ENCODE data around the gene AKTIP. TPM values are rescaled to one million over a fixed set of nuclear protein-coding genes. Genes with fewer than 3 reads are reported as not detected.

The AKTIP gene
- total and polyA plus RNA-seq, 2 of the 4 experiments (the other 2 are of a cell fraction): 17.7 to 19.9 TPM

GRCh38 chr16:53449816-53450517, 53.0 kb downstream of the AKTIP start:
- ChIA-PET POLR2A (ENCODE audit: unreplicated experiment) (no interaction called here), CTCF (no interaction called here)
- WGBS, 2 experiments (ENCODE audit: extremely low coverage in 2 of 2, insufficient read length in 1 of 2): no CpG with 5 or more reads among the region's 4 CpGs
- no peak overlapping the region for H2AFZ ChIP-seq (replicated peaks; ENCODE audit: low read length, poor library complexity)
- H4K91ac ChIP-seq (ENCODE audit: insufficient read depth, low read depth, low read length): no peak overlapping the region
- H3K18ac ChIP-seq (ENCODE audit: low read depth, low read length): no peak overlapping the region
- H2AK5ac ChIP-seq (ENCODE audit: low read depth, low read length): no peak overlapping the region
- no peak overlapping the region for H3K4me3 ChIP-seq (ENCODE audit: insufficient read depth, low read depth, low read length)
- DNase-seq (no peak), ATAC-seq (ENCODE audit: low read depth) (no peak)
- H3K56ac ChIP-seq (ENCODE audit: extremely low read depth, insufficient read depth, low read length): no peak overlapping the region
- no peak overlapping the region for H2BK15ac ChIP-seq (ENCODE audit: low read depth, low read length)
- H3K27me3 ChIP-seq (ENCODE audit: control insufficient read depth, insufficient read depth, low read length): no peaks in the 10 kb centered on the region
- H2BK20ac ChIP-seq (ENCODE audit: low read depth, low read length): no peak overlapping the region
- peaks cover 12% of the 10 kb centered on the region for H3K36me3 ChIP-seq (ENCODE audit: control insufficient read depth, insufficient read depth, low read length)
- no peak overlapping the region for H3K14ac ChIP-seq (replicated peaks; ENCODE audit: low read depth, low read length)
- no peaks in the 10 kb centered on the region for H3K9me1 ChIP-seq (ENCODE audit: insufficient read depth, low read length)
- no peak overlapping the region for H2BK120ac ChIP-seq (ENCODE audit: low read depth, low read length)
- TF ChIP-seq POLR2A (IDR thresholded peaks at IDR 0.05; ENCODE audit: low read depth, low read length): no peak
- no peak for TF ChIP-seq RFX5 (IDR thresholded peaks at IDR 0.05; ENCODE audit: low read depth, low read length)
- no peak for TF ChIP-seq BHLHE40 (IDR thresholded peaks at IDR 0.05; ENCODE audit: low read depth, low read length)
- no peak for TF ChIP-seq RCOR1 (IDR thresholded peaks at IDR 0.05; ENCODE audit: insufficient replicate concordance, low read length)
- TF ChIP-seq NFE2L2 (IDR thresholded peaks at IDR 0.05; ENCODE audit: low read depth, low read length): no peak
- no peak for TF ChIP-seq FOS (IDR thresholded peaks at IDR 0.05; ENCODE audit: low read depth, low read length)
- TF ChIP-seq RAD21 (IDR thresholded peaks at IDR 0.05; ENCODE audit: low read length): no peak
- no peak for TF ChIP-seq CTCF (conservative IDR thresholded peaks at IDR 0.05; ENCODE audit: low read depth, low read length)
- TF ChIP-seq USF2 (IDR thresholded peaks at IDR 0.05; ENCODE audit: low read depth, low read length): no peak
- TF ChIP-seq CHD1 (IDR thresholded peaks at IDR 0.05; ENCODE audit: low read depth, low read length): no peak
- no peak for TF ChIP-seq MXI1 (IDR thresholded peaks at IDR 0.05; ENCODE audit: borderline replicate concordance, low read depth, low read length)
- no peak for TF ChIP-seq ELK1 (IDR thresholded peaks at IDR 0.05; ENCODE audit: borderline replicate concordance, low read depth, low read length)
- no peak overlapping the region for H4K8ac ChIP-seq (ENCODE audit: low read depth in 2 of 2, low read length in 2 of 2)
- H3K27ac ChIP-seq (ENCODE audit: insufficient read depth, low read length): no peak overlapping the region
- H4K5ac ChIP-seq (ENCODE audit: low read depth, low read length): no peak overlapping the region
- intact Hi-C loops (cut with micrococcal nuclease): loop anchor here (10.0 kb wide), 1 partner anchor 135 kb away; no protein-coding TSS in a partner anchor
- H3K9me3 ChIP-seq (ENCODE audit: control insufficient read depth, insufficient read depth, low read length): no peaks in the 10 kb centered on the region
- H2BK5ac ChIP-seq (ENCODE audit: low read depth, low read length, poor library complexity, severe bottlenecking): no peak overlapping the region
- no peak overlapping the region for H3K9ac ChIP-seq (ENCODE audit: low read depth, low read length)
- no peak overlapping the region for H3K4me2 ChIP-seq (ENCODE audit: low read depth, low read length)
- in situ Hi-C loops (cut with MboI; ENCODE audit: low sequenced_read_pairs): loop anchor here (25.0 kb wide), 1 partner anchor 388 kb away; the partner anchor contains the start of genes CHD9 and CHD9NB
- no peak overlapping the region for H3K4ac ChIP-seq (ENCODE audit: low read depth, low read length)
- no TSS peak for BruUV-seq (replicated peaks)
- no peaks in the 10 kb centered on the region for H3K4me1 ChIP-seq (ENCODE audit: control insufficient read depth, insufficient read depth, low read length)
- no peaks in the 10 kb centered on the region for H3K79me1 ChIP-seq (ENCODE audit: low read depth in 1 of 2, low read length in 2 of 2)
- H3K23ac ChIP-seq (ENCODE audit: low read depth, low read length): no peak overlapping the region
- H4K20me1 ChIP-seq (ENCODE audit: insufficient read depth, low read length): no peaks in the 10 kb centered on the region
- dilution Hi-C loops (cut with HindIII; ENCODE audit: low sequenced_read_pairs, unreplicated experiment): no loop called here
- no peak overlapping the region for H2AK9ac ChIP-seq (replicated peaks; ENCODE audit: low read depth, low read length, poor library complexity)
